Bronchial epithelial cell (primary cell): ENCODE results near the gene PACSIN1. TPM values are rescaled to one million over a fixed set of nuclear protein-coding genes. Genes with fewer than 3 reads are reported as not detected.

Experiments
- DNase-seq: peaks from one replicate; pipeline ENCODE4 v3.0.0-alpha.2; 2010; ENCODE audit warnings: low read depth
- FAIRE-seq: peaks from 2 replicates; lab custom pipeline; 2011; peaks lifted over from hg19 to GRCh38; lab: Jason Lieb, UNC
- H3K27me3 ChIP-seq: 2 replicates; pipeline ENCODE4 v1.5.1; 2011; ENCODE audit warnings: low read length; ENCODE audit not compliant: control insufficient read depth, insufficient read depth
- H3K36me3 ChIP-seq: 2 replicates; pipeline ENCODE4 v1.5.1; 2011; ENCODE audit warnings: low read length; ENCODE audit not compliant: control insufficient read depth, insufficient read depth
- H3K4me3 ChIP-seq: 2 replicates; pipeline ENCODE4 v1.5.1; 2011; ENCODE audit warnings: mild to moderate bottlenecking, low read depth, low read length, control low read depth
- CTCF ChIP-seq: IDR thresholded peaks from 2 replicates; pipeline ENCODE4 v1.5.1; 2011; ENCODE audit warnings: mild to moderate bottlenecking, moderate library complexity, low read length, control low read depth, inconsistent platforms; ENCODE audit not compliant: insufficient read depth, severe bottlenecking
- total RNA-seq: library from RNA; depleted of rRNA; stranded (reverse); fragments of >200 nt; gene quantifications from 2 replicates; pipeline ENCODE4 v1.2.1, GENCODE V29; 2014

The PACSIN1 gene
- total RNA-seq, 1 donor from 2014 or later = not detected

GRCh38 chr6:34425132-34425497, 40.8 kb upstream of the PACSIN1 start:
- DNase-seq (no peak), FAIRE-seq (no peak)
- TF ChIP-seq CTCF = no peak
- H3K27me3 ChIP-seq = no peaks in the 10 kb centered on the region
- peaks cover 32% of the 10 kb centered on the region for H3K36me3 ChIP-seq
- peak overlapping the region; percentile 57 for H3K4me3 ChIP-seq

- Histone ChIP-seq H3K36me3 (peaks cover 30% of the 10 kb centered on the region), H3K27me3 (no peaks in the 10 kb centered on the region), H3K4me3 (peak within 1 kb of the TSS; percentile 57)
- DNase-seq = peak; percentile 74
- no peak for TF ChIP-seq CTCF
- FAIRE-seq = no peak
Measured at GRCh38 chr6:34425498-34426410, 40.1 kb upstream of the PACSIN1 start, which contains the start of gene RPS10. Gene RPS10, minus strand, starts transcription at chr6:34426069. Its CDS starts 848 bp downstream, at chr6:34425221.

GRCh38 chr6:34435916-34436315, 30.0 kb upstream of the PACSIN1 start:
- H3K4me3 ChIP-seq = no peak overlapping the region
- DNase-seq (no peak), FAIRE-seq (no peak)
- H3K36me3 ChIP-seq = no peaks in the 10 kb centered on the region
- TF ChIP-seq CTCF = no peak
- no peaks in the 10 kb centered on the region for H3K27me3 ChIP-seq

- Histone ChIP-seq H3K36me3 (no peaks in the 10 kb centered on the region), H3K27me3 (no peaks in the 10 kb centered on the region), H3K4me3 (no peak overlapping the region)
- no peak for TF ChIP-seq CTCF
- DNase-seq (no peak), FAIRE-seq (no peak)
Measured at GRCh38 chr6:34436803-34437643, 28.9 kb upstream of the PACSIN1 start.

- DNase-seq = no peak
- no peak for FAIRE-seq
- Histone ChIP-seq H3K4me3 (no peak overlapping the region), H3K27me3 (no peaks in the 10 kb centered on the region), H3K36me3 (no peaks in the 10 kb centered on the region)
- no peak for TF ChIP-seq CTCF
Measured at GRCh38 chr6:34437644-34437970, 28.3 kb upstream of the PACSIN1 start.
